GM19455 (cell line): ENCODE results near the gene RAB17.
"Not testable (repeated sequence)": the region's sequence is repeated elsewhere in the genome, so short reads cannot be mapped to it uniquely, and the experiment has no call there.

Source experiments
- ATAC-seq: cut with Tn5 transposase; IDR thresholded peaks from one replicate; pipeline ENCODE4 v1.9.1; 2021; ENCODE audit not compliant: unreplicated experiment

The RAB17 gene

DNA sequence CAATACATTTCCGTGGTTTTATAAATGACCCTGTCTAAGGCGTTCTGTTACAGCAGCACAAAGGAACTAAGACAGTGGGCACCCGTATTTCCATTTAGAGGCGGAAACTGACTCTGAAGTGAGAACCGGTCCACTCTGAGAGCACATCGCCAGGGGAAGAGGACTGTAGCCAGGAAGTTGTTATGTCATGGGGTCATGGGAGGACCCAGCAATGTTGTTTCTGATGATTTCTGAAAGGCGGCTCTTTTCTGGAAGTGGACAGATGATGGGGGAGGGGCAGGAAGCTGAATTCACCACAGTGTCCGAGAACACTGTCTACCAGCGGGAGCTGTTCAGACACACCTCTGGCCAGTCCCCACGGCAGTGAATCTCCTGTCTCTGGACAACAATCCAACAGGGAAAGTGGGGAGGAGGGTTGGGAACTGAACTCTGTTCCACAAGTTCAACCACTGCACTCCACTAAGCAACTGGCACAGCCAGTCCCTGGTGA, 34.7 kb upstream of the RAB17 start:
- no peak for ATAC-seq

DNA sequence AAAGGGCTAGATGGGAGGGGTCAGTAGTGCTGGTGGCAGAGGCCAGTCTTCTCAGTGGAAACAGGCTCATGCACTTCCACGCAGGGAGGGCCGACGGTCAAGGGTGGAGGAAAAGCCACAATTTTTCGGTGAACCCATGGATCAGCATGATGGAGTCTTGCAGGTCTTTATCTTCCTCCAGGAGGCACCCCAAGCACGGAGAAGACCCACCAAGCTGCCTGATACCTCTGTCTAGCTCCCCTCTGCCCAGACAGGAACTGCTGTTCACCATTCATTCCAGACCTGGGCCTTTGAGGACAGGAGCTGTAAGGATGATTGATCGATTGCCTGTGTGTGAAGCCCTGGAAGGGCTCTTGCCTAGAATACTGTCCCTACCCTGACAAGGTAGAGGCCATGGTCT, 34.0 kb upstream of the RAB17 start:
- no peak for ATAC-seq

DNA sequence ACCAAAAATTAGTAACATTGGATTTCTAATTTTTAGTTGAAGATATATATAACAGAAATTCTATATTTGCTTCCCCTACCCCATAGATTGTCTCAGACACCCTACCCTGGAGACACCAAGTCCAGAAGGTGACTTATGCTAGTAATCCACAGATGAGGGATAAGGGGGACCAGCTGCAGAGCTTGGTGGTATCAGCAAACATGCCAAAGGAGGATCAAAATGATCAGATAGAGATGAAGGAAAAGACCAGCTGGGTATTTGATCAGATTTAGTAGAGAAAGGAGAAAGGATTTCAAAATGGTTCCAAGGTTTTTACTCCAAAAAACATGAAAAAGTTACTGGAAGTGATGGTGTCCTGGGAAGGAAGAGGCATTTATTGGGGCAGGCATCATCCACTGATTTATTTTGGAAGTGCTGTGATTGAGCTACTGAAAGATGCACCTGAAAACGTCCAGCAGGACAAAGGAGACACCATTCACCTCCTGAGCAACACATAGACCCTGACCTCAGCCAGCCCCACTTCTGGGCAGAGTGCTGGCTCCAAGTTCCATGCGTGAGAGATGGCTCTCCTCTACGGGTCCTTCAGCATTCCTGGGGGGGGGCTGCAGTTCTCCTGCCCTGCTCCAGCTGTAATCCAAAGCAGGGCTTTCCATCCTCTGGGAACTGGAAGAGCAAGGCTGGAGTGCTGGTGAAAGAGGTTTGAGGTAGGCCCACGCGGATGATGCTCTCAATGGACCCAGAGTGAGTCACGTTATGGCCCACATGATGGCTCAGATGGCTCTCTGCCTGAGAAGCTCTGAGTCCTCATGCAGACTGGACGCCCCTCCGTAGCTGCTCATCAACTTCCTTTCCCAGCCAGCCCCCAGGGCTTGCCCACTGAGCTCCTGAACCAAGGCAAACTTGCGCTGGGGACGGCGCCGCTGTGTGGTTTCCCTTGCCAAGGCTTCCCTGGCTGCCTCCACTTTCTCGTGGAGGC, 33.2 kb upstream of the RAB17 start:
- ATAC-seq: no peak

DNA sequence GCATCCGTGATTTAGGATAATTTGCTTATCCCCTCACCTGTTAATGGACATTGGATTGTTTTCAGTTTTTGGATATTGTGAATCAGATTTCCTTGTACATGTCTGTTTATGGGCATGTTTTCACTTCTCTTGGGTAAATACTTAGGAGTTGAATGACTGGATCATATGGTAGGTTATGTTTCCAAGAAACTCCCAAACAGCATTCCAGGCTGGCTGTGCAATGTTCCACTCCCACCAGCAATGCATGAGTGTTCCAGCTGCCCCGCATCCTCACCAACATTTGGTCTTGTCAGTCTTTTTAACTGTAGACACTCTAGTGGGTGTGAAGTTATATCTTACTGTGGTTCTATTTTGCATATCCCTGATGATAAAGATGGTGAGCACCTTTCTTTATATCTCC, 27.9 kb upstream of the RAB17 start:
- ATAC-seq: no peak

DNA sequence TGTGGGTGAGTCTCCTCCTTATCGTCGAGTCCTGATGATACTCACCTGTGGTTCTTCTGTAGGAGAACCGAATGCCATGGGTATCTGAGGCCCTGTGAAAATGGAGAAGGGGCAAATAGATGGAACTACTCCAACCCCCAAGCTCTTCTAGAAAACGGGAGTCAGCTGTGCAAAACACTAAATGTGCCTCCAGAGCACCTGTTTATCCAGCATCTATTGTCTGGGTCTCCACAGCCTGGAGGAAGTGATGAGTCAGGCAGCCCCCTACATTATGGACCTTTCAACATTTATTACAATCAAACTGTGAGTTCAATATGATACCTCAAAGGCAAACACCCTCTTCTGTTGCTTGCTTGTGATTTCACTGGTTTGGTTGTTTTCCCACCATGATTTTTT, 27.1 kb upstream of the RAB17 start:
- no peak for ATAC-seq

DNA sequence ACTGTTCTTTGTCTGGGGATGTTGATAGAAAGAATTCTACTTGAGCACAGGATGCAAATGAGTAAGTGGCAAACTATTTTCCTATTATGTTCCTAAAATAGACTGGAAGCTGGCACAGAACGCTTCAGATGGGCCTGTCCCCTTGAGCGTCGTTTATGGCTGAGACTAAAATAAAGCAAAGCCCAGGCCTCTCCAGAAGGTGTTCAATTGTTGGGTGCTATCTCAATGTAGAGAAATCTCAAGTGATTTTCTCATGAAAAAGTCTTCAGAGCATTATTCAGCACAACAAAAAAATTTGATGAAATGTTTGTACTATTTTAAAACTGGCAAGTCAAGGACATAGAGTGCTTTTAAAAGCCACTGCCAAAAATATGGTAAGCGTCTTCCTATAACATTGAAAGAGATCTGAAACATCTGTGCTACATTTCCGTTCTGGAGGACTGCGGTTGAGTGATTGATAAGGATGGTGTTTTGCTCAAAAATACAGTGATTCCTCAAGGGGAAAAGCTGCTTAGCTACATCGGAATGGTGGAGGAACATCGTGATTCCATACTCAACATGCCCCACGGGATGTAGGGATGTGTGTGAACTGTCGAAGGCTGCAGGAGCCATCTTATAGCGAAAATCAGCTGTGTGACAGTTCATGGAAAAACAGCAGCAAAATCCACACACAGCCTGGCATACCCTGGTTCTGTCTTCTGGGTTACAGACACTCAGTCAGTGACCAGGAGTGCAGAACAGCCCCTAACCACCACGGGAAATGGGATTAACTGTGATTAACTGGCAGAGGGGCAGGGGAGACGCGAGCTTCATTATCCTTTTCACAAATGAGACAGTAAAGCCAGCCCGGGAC, 26.4 kb upstream of the RAB17 start:
- ATAC-seq: no peak

DNA sequence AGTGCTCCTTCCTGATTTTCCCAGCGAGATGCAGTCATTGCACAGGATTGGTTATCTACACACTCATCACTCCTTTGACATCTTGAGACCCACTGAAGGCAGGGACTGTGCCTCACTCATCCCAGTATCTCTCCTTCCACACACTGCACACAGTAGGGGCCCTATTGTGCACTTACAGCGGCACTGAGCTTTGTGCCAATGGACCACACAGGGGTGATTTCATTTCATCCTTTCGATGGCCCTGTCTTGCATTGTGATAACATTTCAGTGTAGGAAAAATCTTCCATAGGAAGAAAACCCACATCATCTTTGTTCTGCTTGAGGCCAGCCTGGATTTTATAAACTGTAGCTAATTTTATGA, 25.8 kb upstream of the RAB17 start:
- no peak for ATAC-seq

DNA sequence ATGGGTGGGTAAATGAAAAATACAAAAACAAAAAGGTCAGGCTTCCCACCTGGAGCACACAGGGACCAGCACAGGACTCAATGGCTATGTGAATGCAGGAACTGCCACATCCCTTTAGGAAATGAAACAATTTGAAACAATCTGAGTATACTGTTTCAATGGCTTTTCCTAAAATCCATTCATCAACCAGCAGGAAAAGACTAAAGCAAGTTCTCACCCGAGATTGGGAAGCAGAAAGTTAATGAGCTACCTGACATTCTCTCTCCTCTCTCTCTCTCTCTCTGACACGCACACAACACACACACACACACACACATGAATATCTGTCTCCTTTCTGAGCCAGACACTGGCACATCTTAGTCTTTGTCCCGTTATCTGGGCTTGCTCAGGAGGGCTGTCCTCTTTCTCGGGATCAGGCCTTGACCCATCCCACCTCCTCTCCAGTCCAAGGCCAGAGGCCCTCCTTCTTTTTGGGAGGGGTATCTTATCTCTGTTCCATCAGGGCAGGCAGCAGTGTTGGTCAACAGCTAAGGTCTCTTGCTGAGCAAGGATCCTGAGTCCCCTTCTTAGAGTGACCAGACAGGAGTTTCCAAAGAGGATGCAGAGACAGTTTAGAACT, 25.2 kb upstream of the RAB17 start:
- ATAC-seq: no peak

DNA sequence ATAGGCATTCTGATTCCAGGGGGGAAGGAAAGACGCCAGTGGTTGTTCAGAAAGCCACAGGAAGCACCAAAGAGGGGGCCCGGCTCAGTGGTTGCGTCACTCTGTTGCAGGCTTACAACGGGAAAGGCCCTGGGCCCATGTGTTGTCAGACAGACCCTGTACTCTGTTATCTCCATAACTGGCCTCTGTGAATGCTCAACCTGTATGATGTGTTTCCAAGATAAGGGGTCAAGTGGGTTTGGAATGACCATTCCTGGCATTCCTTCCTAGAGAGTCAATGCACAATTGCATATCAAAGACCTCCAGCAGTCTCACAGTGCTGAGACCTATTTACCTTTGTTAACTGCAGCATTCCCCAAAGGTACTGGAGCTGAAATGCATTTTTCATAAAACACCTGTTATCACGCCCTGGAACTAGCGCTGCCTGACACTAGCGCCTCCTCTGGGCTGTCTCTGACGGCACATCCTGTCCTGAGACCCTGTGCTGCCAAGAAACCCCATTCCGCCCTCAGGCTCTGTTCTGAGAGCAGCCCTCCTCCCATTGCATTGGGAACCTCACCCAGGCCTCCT, 23.7 kb upstream of the RAB17 start:
- no peak for ATAC-seq

DNA sequence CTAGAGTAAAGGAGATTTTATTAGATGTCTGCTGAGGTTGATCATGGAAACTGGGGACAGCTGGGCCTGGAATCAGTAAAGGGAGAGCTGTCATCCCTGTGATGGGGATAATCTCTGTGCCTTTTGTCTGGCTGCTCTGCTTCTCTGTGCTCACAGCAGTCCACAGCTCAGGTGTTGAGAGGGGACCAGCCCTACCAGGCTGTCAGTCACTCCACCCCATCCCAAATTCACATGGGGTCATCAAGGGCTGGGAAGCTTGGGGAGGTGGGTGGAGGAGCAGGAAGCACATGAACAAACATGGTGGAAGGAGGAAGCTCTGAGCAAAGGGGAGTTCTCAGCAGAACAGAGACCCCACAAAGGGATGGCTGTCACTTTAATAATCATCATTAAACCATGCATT, 23.1 kb upstream of the RAB17 start:
- ATAC-seq: no peak

DNA sequence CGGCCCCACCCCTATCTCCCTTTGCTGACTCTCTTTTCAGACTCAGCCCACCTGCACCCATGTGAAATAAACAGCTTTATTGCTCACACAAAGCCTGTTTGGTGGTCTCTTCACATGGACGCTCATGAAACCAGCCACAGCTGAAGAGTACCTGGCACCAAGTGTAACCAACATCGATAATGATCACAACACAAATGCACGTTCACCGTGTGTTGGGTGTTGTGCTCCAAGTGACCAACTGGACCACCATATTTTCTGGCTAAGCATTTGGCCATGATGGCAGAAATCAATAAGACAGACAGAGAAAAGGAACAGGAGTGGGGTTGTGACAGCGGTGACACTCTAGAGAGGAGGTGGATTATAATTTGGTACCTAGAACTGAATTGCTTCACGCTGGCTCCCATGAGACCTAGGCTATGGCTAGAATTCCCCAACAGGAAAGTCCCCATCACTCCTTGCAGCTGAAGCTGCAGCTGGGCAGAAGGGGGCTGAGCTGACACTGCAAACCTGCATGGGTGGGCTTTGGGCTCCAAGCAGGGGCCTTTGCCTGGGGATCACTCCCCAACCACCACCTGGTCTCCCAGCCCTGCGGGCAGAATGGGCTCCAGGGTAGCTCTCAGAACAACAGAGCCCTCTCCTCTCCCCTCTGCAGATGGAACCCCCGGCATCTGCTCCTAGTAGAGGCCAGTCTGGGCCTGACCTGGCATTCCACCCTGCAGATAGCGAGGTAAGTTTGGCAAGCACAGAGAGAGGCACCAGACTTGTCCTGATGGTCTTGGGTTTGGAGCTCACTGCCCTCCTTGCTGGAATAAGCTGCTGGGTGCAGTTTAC, 22.2 kb upstream of the RAB17 start:
- no peak for ATAC-seq

DNA sequence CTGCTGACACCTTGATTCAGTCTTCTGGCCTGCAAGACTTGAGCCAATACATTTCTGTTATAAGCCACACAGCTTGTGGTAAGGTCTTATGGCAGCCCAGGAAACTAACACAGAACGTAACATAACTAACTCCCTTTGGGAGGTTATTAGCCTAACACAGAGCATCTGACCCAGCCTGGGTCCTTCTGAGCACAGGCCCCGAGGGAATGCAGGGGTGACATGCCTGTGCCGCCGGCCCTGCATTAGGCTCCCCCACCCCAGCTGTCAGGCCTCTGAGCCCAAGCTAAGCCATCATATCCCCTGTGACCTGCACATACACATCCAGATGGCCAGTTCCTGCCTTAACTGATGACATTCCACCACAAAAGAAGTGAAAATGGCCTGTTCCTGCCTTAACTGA, 16.0 kb upstream of the RAB17 start:
- not testable (repeated sequence) for ATAC-seq

DNA sequence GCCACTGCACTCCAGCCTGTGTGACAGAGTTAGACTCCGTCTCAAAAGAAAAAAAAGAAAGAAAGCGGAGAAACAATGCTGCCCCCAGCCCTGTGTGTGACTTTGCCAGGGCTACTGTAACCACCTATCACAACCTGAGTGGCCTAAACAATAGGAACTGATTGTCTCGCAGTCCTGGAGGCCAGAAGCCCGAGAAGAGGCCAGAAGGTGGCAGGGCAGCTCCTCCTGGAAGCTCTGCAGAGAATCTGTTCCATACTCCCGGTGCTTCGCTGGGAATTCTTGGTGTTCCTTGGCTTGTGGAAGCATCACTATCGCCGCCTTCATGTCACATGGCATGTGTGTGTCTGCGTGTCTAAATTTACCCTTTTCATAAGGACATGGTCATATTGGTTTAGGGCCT, 14.4 kb upstream of the RAB17 start:
- no peak for ATAC-seq

DNA sequence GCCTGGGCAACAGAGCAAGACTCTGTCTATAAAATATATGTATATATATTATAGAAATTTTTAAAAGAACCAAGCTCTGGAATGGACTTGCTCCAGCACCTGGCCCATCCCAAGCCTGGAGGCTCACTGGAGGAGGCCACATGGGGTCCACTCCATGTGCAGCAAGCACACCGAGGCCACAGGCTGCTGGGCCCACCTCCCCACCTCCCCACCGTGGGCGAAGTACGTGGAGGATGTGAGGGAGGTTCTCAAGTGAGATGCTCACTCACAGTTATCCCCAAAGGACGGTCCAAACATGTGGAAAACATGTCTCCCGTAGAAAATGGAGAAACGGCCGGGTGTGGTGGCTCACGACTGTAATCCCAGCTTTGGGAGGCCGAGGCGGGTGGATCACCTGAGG, 13.9 kb upstream of the RAB17 start:
- ATAC-seq: no peak

DNA sequence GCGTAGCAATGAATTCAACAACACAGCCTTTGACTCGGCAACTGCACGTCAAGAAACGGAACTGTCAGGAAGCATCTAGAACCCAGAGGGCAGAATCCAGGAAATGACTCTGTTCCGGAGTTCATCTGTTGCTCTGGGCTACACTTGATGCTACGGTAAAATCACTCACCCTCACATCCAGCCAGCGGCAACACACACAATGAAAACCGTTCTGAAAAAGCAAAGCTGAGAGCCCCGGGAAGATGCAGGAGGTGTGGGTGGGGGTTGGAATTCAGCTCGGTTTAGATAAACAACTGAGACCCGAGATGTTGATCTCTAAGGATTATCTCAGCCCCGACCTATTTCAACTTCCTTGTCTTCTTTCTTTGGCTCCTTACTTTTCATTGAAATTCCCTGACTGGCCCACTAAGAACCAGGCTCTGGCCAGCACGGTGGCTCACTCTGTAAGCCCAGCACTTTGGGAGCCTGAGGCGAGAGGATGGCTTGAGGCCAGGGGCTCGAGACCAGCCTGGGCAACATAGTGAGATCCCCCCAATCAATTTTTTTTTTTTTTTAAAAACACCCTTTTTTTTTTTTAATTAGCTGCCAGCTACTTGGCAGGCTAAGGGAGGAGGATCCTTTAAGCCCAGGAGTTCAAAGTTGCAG, 13.3 kb upstream of the RAB17 start:
- no peak for ATAC-seq

DNA sequence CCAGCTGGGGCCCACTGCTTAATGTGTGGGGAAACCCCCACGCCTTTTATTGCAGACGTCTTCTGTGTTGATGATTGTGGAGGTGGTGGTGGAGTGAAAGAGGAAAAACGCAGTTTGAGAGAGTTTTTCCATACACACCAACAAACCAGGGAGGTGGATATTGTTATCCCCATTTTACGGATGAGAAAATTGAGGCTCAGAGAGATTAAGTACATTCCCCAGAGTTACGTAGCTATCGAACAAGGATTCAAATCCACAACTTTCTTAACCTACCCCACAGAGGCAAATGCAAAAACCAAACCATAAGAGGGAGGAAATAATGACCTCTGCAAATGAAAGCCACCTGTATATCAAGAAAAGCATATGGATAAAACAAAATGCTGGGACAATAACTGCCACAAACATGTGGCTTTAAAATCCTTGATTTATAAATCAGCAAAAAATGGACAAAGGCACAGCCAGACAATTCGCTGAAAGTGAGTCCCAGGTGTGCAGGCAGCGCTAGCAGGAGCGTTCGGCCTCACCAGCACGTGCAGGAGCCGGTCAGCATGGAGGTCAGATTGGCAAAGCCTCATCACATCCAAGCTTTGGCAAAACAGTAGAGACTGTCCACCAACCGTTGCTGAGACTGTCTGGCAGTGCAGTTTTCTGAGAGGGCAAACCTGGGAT, 12.6 kb upstream of the RAB17 start:
- ATAC-seq: no peak

DNA sequence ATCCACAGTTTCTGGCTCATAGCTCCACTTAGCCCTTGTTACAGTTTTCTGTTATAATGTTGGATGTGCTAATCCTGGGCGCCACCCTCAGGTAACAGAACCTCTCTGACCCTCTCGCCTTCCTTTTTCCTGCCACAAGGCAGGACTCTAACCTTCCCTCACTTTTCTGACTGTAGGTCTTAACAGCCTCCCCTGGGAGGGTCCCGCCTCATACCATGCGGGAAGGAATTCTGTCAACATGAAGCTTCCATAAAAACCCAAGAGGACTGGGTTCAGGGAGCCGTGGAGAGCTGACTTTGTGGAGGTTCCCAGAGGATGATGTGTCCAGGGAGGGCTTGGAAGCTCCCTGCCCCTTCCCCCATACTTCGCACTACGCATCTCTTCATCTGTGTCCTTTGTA, 11.9 kb upstream of the RAB17 start:
- no peak for ATAC-seq

DNA sequence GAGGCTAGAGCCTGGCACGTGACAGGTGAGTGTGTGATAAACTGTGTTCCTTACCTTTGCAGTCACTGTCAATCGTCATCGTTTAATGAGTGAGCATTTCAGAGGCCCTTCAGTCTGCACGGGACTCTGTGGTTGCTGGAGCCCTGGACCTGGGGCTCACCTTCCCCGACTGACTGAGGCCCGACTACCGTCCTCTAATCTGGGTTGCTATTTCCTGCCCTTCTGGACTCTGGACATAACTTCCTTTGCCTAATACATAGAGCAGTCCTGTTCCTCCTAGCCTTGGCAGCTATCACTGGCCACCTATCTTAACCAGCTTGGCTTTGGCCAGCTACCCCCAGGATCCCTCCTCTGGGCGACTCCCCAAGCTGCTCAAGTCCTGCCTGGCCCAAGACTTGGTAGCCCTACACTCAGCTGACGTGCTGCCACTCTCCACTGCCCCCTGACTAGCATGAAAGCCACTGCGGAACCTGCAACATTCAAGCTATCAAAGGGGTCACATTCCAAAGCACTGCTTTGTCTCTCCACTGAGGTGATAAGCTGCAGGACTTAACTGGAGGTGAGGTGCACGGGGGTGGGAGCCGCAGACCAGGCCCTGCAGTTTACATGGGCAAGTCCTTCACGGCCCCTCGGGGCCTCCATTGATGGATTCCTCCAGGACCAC, 11.1 kb upstream of the RAB17 start:
- no peak for ATAC-seq
